HG03442 (cell line): ENCODE results near the gene STARD10.

Experiments
- ATAC-seq: cut with Tn5 transposase; IDR thresholded peaks from one replicate; pipeline ENCODE4 v1.9.1; 2021; ENCODE audit warnings: mild to moderate bottlenecking, moderate library complexity; ENCODE audit not compliant: unreplicated experiment

The STARD10 gene

GRCh38 chr11:72750086-72750485 lies 43.8 kb downstream of the STARD10 start:
- no peak for ATAC-seq

- ATAC-seq, result no peak
Measured at GRCh38 chr11:72747289-72747855, 46.5 kb downstream of the STARD10 start.

GRCh38 chr11:72746821-72747220 lies 47.0 kb downstream of the STARD10 start:
- no peak for ATAC-seq

- no peak for ATAC-seq
Measured at GRCh38 chr11:72745925-72746550, 47.8 kb downstream of the STARD10 start.

GRCh38 chr11:72745511-72745910 lies 48.3 kb downstream of the STARD10 start:
- ATAC-seq, result no peak

GRCh38 chr11:72744474-72744873 lies 49.4 kb downstream of the STARD10 start:
- no peak for ATAC-seq

- ATAC-seq, result peak; percentile 44
Measured at GRCh38 chr11:72743321-72744221, 50.3 kb downstream of the STARD10 start.

- no peak for ATAC-seq
Measured at GRCh38 chr11:72742513-72743320, 51.1 kb downstream of the STARD10 start.

GRCh38 chr11:72741849-72742512 lies 51.9 kb downstream of the STARD10 start:
- no peak for ATAC-seq

- no peak for ATAC-seq
Measured at GRCh38 chr11:72741429-72741833, 52.4 kb downstream of the STARD10 start.

- no peak for ATAC-seq
Measured at GRCh38 chr11:72740562-72741428, 53.1 kb downstream of the STARD10 start.

GRCh38 chr11:72740060-72740424 lies 53.8 kb downstream of the STARD10 start:
- no peak for ATAC-seq

- no peak for ATAC-seq
Measured at GRCh38 chr11:72739240-72740059, 54.4 kb downstream of the STARD10 start.

GRCh38 chr11:72738199-72739141 lies 55.4 kb downstream of the STARD10 start:
- ATAC-seq, result peak; percentile 39

GRCh38 chr11:72737336-72737735 lies 56.5 kb downstream of the STARD10 start:
- ATAC-seq, result no peak

GRCh38 chr11:72736452-72737069 lies 57.3 kb downstream of the STARD10 start:
- no peak for ATAC-seq

- no peak for ATAC-seq
Measured at GRCh38 chr11:72735495-72736027, 58.3 kb downstream of the STARD10 start.
